H1 (cell line): ENCODE results near the gene CCDC12. TPM values are rescaled to one million over a fixed set of nuclear protein-coding genes. Genes with fewer than 3 reads are reported as not detected.

ENCODE experiments used
- CTCF ChIA-PET: fragments of 300-600 bp; sonication (Branson Sonifier 250); formaldehyde crosslinking; loops from one replicate; lab custom pipeline; 2021; ENCODE audit not compliant: partially characterized antibody; lab: Charles Lee
- POLR2A ChIA-PET: fragments of 300-600 bp; sonication (Branson Sonifier 250); formaldehyde crosslinking; loops from one replicate; lab custom pipeline; 2021; ENCODE audit warnings: inconsistent platforms; ENCODE audit not compliant: partially characterized antibody; lab: Charles Lee
- DNase-seq, 2 experiments: peaks; one replicate each; pipeline versions ENCODE4 v3.0.0 to v3.0.0-alpha.2; 2010 to 2022; ENCODE audit warnings: low spot score in 2 of 2, low read depth in 1 of 2, mixed read lengths in 1 of 2
- FAIRE-seq: peaks from 2 replicates; lab custom pipeline; 2011; peaks lifted over from hg19 to GRCh38; lab: Jason Lieb, UNC
- H2AFZ ChIP-seq: 2 replicates; pipeline ENCODE4 v1.8.1; 2012; ENCODE audit warnings: low read length, inconsistent platforms
- H2AK5ac ChIP-seq: 2 replicates; pipeline ENCODE4 v1.6.1; 2013; ENCODE audit warnings: low read depth, low read length
- H2BK120ac ChIP-seq: replicated peaks from 2 replicates; pipeline ENCODE3; 2013; ENCODE audit warnings: low read depth, low read length, inconsistent platforms
- H2BK12ac ChIP-seq: 2 replicates; pipeline ENCODE4 v1.6.1; 2013; ENCODE audit warnings: low read depth, low read length
- H2BK15ac ChIP-seq: 2 replicates; pipeline ENCODE4 v1.6.1; 2013; ENCODE audit warnings: low read length
- H2BK20ac ChIP-seq: 2 replicates; pipeline ENCODE4 v1.6.1; 2013; ENCODE audit warnings: low read length
- H2BK5ac ChIP-seq: 2 replicates; pipeline ENCODE4 v1.6.1; 2013; ENCODE audit warnings: low read depth, low read length
- H3K14ac ChIP-seq: 2 replicates; pipeline ENCODE4 v1.6.1; 2013; ENCODE audit warnings: inconsistent platforms; ENCODE audit not compliant: insufficient read length
- H3K18ac ChIP-seq: 2 replicates; pipeline ENCODE4 v1.6.1; 2013; ENCODE audit warnings: low read length; ENCODE audit errors: extremely low read depth
- H3K23ac ChIP-seq: 2 replicates; pipeline ENCODE4 v1.6.1; 2013; ENCODE audit warnings: inconsistent platforms; ENCODE audit not compliant: insufficient read length
- H3K23me2 ChIP-seq: 2 replicates; pipeline ENCODE4 v1.6.1; 2013; ENCODE audit warnings: low read depth, low read length
- H3K27ac ChIP-seq: 2 replicates; pipeline ENCODE4 v1.6.1; 2011; ENCODE audit warnings: low read depth, low read length, inconsistent platforms
- H3K27me3 ChIP-seq, 4 experiments: replicated peaks in 1 of 4; 1 replicate in 1 of 4; 2 replicates in 3 of 4; pipeline versions ENCODE4 v1.6.1 to v1.8.1; 2011 to 2013; ENCODE audit warnings: low read length in 3 of 4, mild to moderate bottlenecking in 3 of 4, inconsistent platforms in 2 of 4, mixed read lengths in 2 of 4, moderate library complexity in 1 of 4; ENCODE audit not compliant: control insufficient read depth in 3 of 4, insufficient read depth in 3 of 4; ENCODE audit errors: extremely low read depth in 1 of 4
- H3K36me3 ChIP-seq, 4 experiments: 2 replicates each; pipeline versions ENCODE4 v1.6.1 to v1.8.1; 2011 to 2013; ENCODE audit warnings: mild to moderate bottlenecking in 4 of 4, low read length in 3 of 4, moderate library complexity in 2 of 4, control low read depth in 1 of 4, inconsistent platforms in 1 of 4; ENCODE audit not compliant: insufficient read depth in 4 of 4, control insufficient read depth in 2 of 4
- H3K4ac ChIP-seq: replicated peaks from 2 replicates; pipeline ENCODE3; 2013; ENCODE audit warnings: low read length, low read depth, mixed read lengths, inconsistent platforms; ENCODE audit not compliant: insufficient read length
- H3K4me1 ChIP-seq, 4 experiments: replicated peaks in 1 of 4; 1 replicate in 1 of 4; 2 replicates in 3 of 4; pipeline versions ENCODE4 v1.6.1 to v1.8.1; 2011 to 2013; ENCODE audit warnings: low read length in 3 of 4, inconsistent platforms in 2 of 4, mixed read lengths in 1 of 4; ENCODE audit not compliant: insufficient read depth in 4 of 4, control insufficient read depth in 3 of 4
- H3K4me2 ChIP-seq, 2 experiments: 2 replicates each; pipeline versions ENCODE4 v1.6.1 to v1.8.1; 2011 to 2013; ENCODE audit warnings: low read depth in 2 of 2, low read length in 2 of 2, control low read depth in 1 of 2, inconsistent platforms in 1 of 2, mild to moderate bottlenecking in 1 of 2; ENCODE audit not compliant: insufficient read depth in 1 of 2
- H3K4me3 ChIP-seq, 4 experiments: fragments of 200-600, 300-600 bp in 1 of 4; sonication (generic), shearing (Covaris generic), sonication (Bioruptor Twin) in 1 of 4; 2 replicates each; pipeline versions ENCODE4 v1.5.1 to v1.8.1; 2011 to 2016; ENCODE audit warnings: low read length in 4 of 4, low read depth in 3 of 4, control low read depth in 2 of 4, inconsistent platforms in 2 of 4, mild to moderate bottlenecking in 2 of 4, mixed read lengths in 1 of 4, moderate library complexity in 1 of 4; ENCODE audit not compliant: insufficient read depth in 2 of 4; ENCODE audit errors: extremely low read depth in 1 of 4
- H3K56ac ChIP-seq: replicated peaks from 2 replicates; pipeline ENCODE3; 2013; ENCODE audit warnings: low read depth, mild to moderate bottlenecking, mixed read lengths, low read length, inconsistent platforms; ENCODE audit not compliant: insufficient read length
- H3K79me1 ChIP-seq: 2 replicates; pipeline ENCODE4 v1.6.1; 2013; ENCODE audit warnings: low read depth, low read length, control low read depth
- H3K79me2 ChIP-seq, 2 experiments: 2 replicates each; pipeline versions ENCODE4 v1.6.1 to v1.8.1; 2012 to 2013; ENCODE audit warnings: low read length in 2 of 2, mild to moderate bottlenecking in 2 of 2, inconsistent platforms in 1 of 2; ENCODE audit not compliant: insufficient read depth in 2 of 2, control insufficient read depth in 1 of 2
- H3K9ac ChIP-seq, 4 experiments: replicated peaks in 1 of 4; 1 replicate in 1 of 4; 2 replicates in 3 of 4; pipeline versions ENCODE4 v1.6.1 to v1.8.1; 2011 to 2013; ENCODE audit warnings: low read depth in 3 of 4, low read length in 3 of 4, control low read depth in 2 of 4, mild to moderate bottlenecking in 2 of 4, moderate library complexity in 2 of 4, inconsistent platforms in 1 of 4; ENCODE audit errors: extremely low read depth in 1 of 4
- H3K9me3 ChIP-seq, 2 experiments: 2 replicates each; pipeline versions ENCODE4 v1.6.1 to v1.8.1; 2012 to 2013; ENCODE audit warnings: mild to moderate bottlenecking in 2 of 2, moderate library complexity in 2 of 2, control low read depth in 1 of 2, inconsistent platforms in 1 of 2, low read depth in 1 of 2, low read length in 1 of 2, mixed read lengths in 1 of 2; ENCODE audit not compliant: insufficient read depth in 2 of 2
- H4K20me1 ChIP-seq, 2 experiments: replicated peaks in 1 of 2; 2 replicates each; pipeline versions ENCODE3 to v1.8.1; 2011 to 2013; ENCODE audit warnings: inconsistent platforms in 2 of 2, low read length in 2 of 2, mild to moderate bottlenecking in 1 of 2; ENCODE audit not compliant: insufficient read depth in 2 of 2, control insufficient read depth in 1 of 2
- H4K5ac ChIP-seq: 2 replicates; pipeline ENCODE4 v1.6.1; 2013; ENCODE audit warnings: low read length, low read depth, mixed read lengths, inconsistent platforms; ENCODE audit not compliant: insufficient read length
- H4K8ac ChIP-seq: 2 replicates; pipeline ENCODE4 v1.8.0; 2013; ENCODE audit warnings: mild to moderate bottlenecking, moderate library complexity, low read length, inconsistent platforms; ENCODE audit not compliant: insufficient read depth; ENCODE audit errors: extremely low read depth
- H4K91ac ChIP-seq: replicated peaks from 2 replicates; pipeline ENCODE3; 2013; ENCODE audit warnings: low read length, mixed read lengths, inconsistent platforms; ENCODE audit not compliant: insufficient read length
- BCL11A ChIP-seq, 2 experiments: IDR thresholded peaks; one replicate each; pipeline ENCODE4 v1.6.1; 2011; ENCODE audit warnings: low read depth in 2 of 2, low read length in 2 of 2, mild to moderate bottlenecking in 2 of 2
- FOSL1 ChIP-seq: IDR thresholded peaks from 2 replicates; pipeline ENCODE4 v1.6.1; 2011; ENCODE audit warnings: mild to moderate bottlenecking, low read depth, low read length, moderate library complexity; ENCODE audit not compliant: insufficient read depth
- HDAC2 ChIP-seq, 2 experiments: fragments of 300-600 bp in 1 of 2; sonication (generic) in 1 of 2; IDR thresholded peaks; 2 replicates each; pipeline ENCODE4 v1.6.1; 2011 to 2012; ENCODE audit warnings: low read depth in 2 of 2, low read length in 2 of 2, mild to moderate bottlenecking in 2 of 2, moderate library complexity in 2 of 2, borderline replicate concordance in 1 of 2, inconsistent platforms in 1 of 2
- HDAC6 ChIP-seq: IDR thresholded peaks from one replicate; pipeline ENCODE4 v1.7.1; 2012; ENCODE audit warnings: low read depth, mild to moderate bottlenecking, inconsistent platforms, low read length, moderate library complexity
- JUN ChIP-seq: IDR thresholded peaks from 2 replicates; pipeline ENCODE4 v1.6.1; 2011; ENCODE audit warnings: low read depth, mild to moderate bottlenecking, improper control_type of control experiment, low read length
- JUND ChIP-seq: IDR thresholded peaks from 2 replicates; pipeline ENCODE4 v1.6.1; 2011; ENCODE audit warnings: mild to moderate bottlenecking, improper control_type of control experiment, low read length
- KDM5A ChIP-seq: fragments of 200-600 bp; IDR thresholded peaks from 2 replicates; pipeline ENCODE4 v1.7.1; 2012; ENCODE audit warnings: mild to moderate bottlenecking, low read length, inconsistent platforms, mixed read lengths
- NANOG ChIP-seq: IDR thresholded peaks from 2 replicates; pipeline ENCODE4 v1.6.1; 2011; ENCODE audit warnings: low read length, low read depth, mild to moderate bottlenecking, inconsistent platforms; ENCODE audit not compliant: insufficient read depth, poor library complexity, severe bottlenecking
- NRF1 ChIP-seq: IDR thresholded peaks from 2 replicates; pipeline ENCODE4 v1.6.1; 2011; ENCODE audit warnings: mild to moderate bottlenecking, low read depth, low read length, improper control_type of control experiment
- POU5F1 ChIP-seq: IDR thresholded peaks from 2 replicates; pipeline ENCODE4 v1.6.1; 2011; ENCODE audit warnings: low read depth, mild to moderate bottlenecking, low read length, moderate library complexity
- SRF ChIP-seq: IDR thresholded peaks from 2 replicates; pipeline ENCODE4 v1.6.1; 2011; ENCODE audit warnings: mild to moderate bottlenecking, low read depth, low read length, moderate library complexity
- TAF1 ChIP-seq: IDR thresholded peaks from 2 replicates; pipeline ENCODE4 v1.6.1; 2011; ENCODE audit warnings: mild to moderate bottlenecking, low read depth, low read length
- TBP ChIP-seq: IDR thresholded peaks from 2 replicates; pipeline ENCODE4 v1.6.1; 2011; ENCODE audit warnings: low read depth, low read length, improper control_type of control experiment
- WGBS, 2 experiments: shearing (Covaris generic) in 1 of 2; methylation state at CpG; one replicate each; pipeline versions ENCODE4 v1.1.6 to v1.1.7; 2013 to 2015; ENCODE audit warnings: low lambda C conversion rate in 2 of 2, mixed read lengths in 2 of 2, inconsistent platforms in 1 of 2, low coverage in 1 of 2, missing lambda C conversion rate in 1 of 2; ENCODE audit not compliant: insufficient replicate concordance in 2 of 2, insufficient coverage in 1 of 2, insufficient read length in 1 of 2; ENCODE audit errors: extremely low coverage in 1 of 2, missing lambda C conversion rate in 1 of 2; 5-methylcytosine and 5-hydroxymethylcytosine counted together
- polyA plus RNA-seq, 7 experiments: library from polyadenylated mRNA; depleted of rRNA in 3 of 7; stranded (reverse) in 5 of 7; unstranded in 2 of 7; fragments of >200 nt in 5 of 7; fragments of 200-250 nt in 2 of 7; gene quantifications; 1 replicate in 5 of 7; 2 replicates in 1 of 7; 4 replicates in 1 of 7; pipeline versions ENCODE4 v1.2.1 to v1.2.3, GENCODE V29; 2011 to 2013; ENCODE audit warnings: missing spikeins in 2 of 7, mixed read lengths in 2 of 7
- total RNA-seq: library from RNA; stranded (reverse); fragmentation: NEBNext Ultra II Directional; extraction: Animal tissue kit (Norgen Biotek cat#: 25700); gene quantifications from 2 replicates; pipeline ENCODE4 v1.2.1, GENCODE V29; 2021

Gene CCDC12
- total and polyA plus RNA-seq, 2 of the 8 experiments (the other 6 are each of a cell fraction or from before 2014, with no cell fraction given): 29.5 to 41.3 TPM

DNA sequence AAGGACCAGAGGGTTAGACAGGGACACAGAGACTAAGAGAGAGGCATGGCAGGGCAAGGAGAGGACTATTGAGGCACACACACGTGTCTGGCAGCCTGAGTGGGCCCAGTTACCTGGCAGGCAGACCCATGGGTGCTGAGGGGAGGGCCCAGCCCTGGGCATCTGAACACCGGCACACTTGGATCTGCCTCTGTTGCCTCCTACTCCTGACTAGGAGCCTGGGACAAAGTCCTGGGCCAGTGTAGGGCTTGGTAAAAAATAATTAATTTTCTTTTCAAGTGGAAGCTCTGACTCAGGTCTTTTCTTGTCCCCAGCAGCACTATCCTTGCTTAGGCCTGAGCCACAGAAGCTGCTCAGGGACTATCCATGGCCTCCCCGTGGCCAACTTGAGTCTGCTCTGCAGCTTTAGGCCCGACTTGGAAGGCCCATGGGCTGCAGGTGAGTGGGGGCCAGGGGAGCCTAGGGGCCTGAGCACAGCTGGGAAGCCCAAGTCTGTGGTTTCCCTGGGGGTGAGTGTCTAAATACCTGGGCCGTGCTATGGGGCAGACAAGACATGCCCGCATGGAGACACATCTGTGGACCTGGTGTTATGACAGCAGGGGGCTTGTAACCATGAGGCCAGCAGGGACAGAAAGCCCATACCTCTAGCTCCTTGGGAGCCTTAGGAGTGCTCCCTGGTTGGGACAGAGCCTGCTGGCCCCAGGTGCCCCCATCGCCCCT lies 99.0 kb downstream of the CCDC12 start, which contains the start of gene PTH1R:
TSS of gene PTH1R (plus strand) at position 316 of the 720 bp plus-strand sequence. CDS start 5,839 bp downstream, outside the sequence.
- Histone ChIP-seq H2BK5ac (no peak within 1 kb of the TSS), H3K4me1 (peaks cover 0 to 9% (median 1%) of the 10 kb centered on the region in 4 experiments; a peak in 4 of 7 replicates), H4K20me1 (peaks cover 4 to 10% of the 10 kb centered on the region in 2 experiments), H3K4me3 (no peak within 1 kb of the TSS), H2AFZ (no peak within 1 kb of the TSS), H2AK5ac (no peak within 1 kb of the TSS), H3K36me3 (no peaks in the 10 kb centered on the region), H3K23ac (no peak within 1 kb of the TSS), H2BK12ac (no peak within 1 kb of the TSS), H3K27ac (no peak within 1 kb of the TSS), H3K79me1 (no peaks in the 10 kb centered on the region), H2BK120ac (no peak within 1 kb of the TSS), H3K56ac (no peak within 1 kb of the TSS), H2BK15ac (no peak within 1 kb of the TSS), H3K18ac (no peak within 1 kb of the TSS; the same call in 1 of the 2 replicates), H3K4ac (no peak within 1 kb of the TSS), H4K91ac (no peak within 1 kb of the TSS), H2BK20ac (no peak within 1 kb of the TSS), H4K5ac (no peak within 1 kb of the TSS), H3K4me2 (no peak within 1 kb of the TSS), H3K9ac (no peak within 1 kb of the TSS), H3K23me2 (peaks cover 8% of the 10 kb centered on the region; the same call in 1 of the 2 replicates), H3K79me2 (no peaks in the 10 kb centered on the region), H4K8ac (peak within 1 kb of the TSS; percentile 53; the same call in 1 of the 2 replicates), H3K27me3 (peaks cover 22 to 75% (median 63%) of the 10 kb centered on the region in 4 experiments), H3K9me3 (no peaks in the 10 kb centered on the region), H3K14ac (no peak within 1 kb of the TSS)
- ChIA-PET POLR2A (no interaction called here), CTCF (interaction anchor here (0.6 to 9.7 kb wide), 11 partner anchors 11 to 171 kb away, joined by 3 to 78 read pairs (median 4); partner anchors contain the start of gene MYL3)
- WGBS, 2 experiments: 78% methylated on average over 7 of the region's 7 CpGs; no CpG with 5 or more reads in 1 of the 2 experiments
- FAIRE-seq (no peak), DNase-seq (no peak)
- no peak for TF ChIP-seq NRF1
- no peak for TF ChIP-seq FOSL1
- TF ChIP-seq SRF: no peak
- TF ChIP-seq HDAC2 (IDR thresholded peaks at IDR 0.05; ENCODE audit: borderline replicate concordance in 1 of 2, low read depth in 2 of 2, low read length in 2 of 2): no peak
- no peak for TF ChIP-seq KDM5A
- no peak for TF ChIP-seq JUND
- TF ChIP-seq JUN: no peak
- TF ChIP-seq HDAC6: no peak
- TF ChIP-seq POU5F1: no peak
- TF ChIP-seq NANOG: no peak
- TF ChIP-seq TBP: no peak
- TF ChIP-seq BCL11A (IDR thresholded peaks at IDR 0.05; ENCODE audit: low read depth in 2 of 2, low read length in 2 of 2): no peak
- TF ChIP-seq TAF1: no peak
